Measurements from ENCODE around the gene LTB4R.

DNA sequence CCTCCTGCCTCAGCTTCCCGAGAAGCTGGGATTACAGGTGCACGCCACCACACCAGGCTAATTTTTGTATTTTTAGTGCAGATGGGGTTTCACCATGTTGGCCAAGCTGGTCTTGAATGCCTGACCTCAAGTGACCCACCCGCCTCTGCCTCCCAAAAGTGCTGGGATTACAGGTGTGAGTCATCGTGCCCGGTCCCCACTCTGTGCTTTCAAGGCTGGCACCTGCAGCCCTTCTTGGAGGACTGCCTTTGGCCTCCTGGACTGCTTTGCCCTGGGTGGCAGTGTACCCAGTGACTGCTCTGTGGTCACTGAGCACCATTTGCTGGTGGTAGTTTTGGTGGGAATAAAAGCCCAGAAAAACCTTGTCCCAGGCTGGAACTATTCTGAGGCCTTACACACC lies 24.3 kb upstream of the LTB4R start:
- TF ChIP-seq ZFP3 (CRISPR knock-in tag; IDR thresholded peaks at IDR 0.05), result no peak
- no peak for TF ChIP-seq ISL1 (CRISPR knock-in tag; IDR thresholded peaks at IDR 0.05)
- no peak for TF ChIP-seq CSDC2 (CRISPR knock-in tag; IDR thresholded peaks at IDR 0.05)
- no peak for TF ChIP-seq ZFP30 (CRISPR knock-in tag; IDR thresholded peaks at IDR 0.05)
- no peak for TF ChIP-seq ZNF565 (CRISPR knock-in tag; conservative IDR thresholded peaks at IDR 0.05; ENCODE audit: low read depth)
- TF ChIP-seq PPARA (CRISPR knock-in tag; IDR thresholded peaks at IDR 0.05; ENCODE audit: borderline replicate concordance), result no peak
- TF ChIP-seq ZC3H10 (CRISPR knock-in tag; IDR thresholded peaks at IDR 0.05), result no peak

Measured in SK-N-SH treated with all-trans-retinoic acid at 6 μM for 48 hours (cell line).